ENCODE measurements around the gene WSB1. TPM values are rescaled to one million over a fixed set of nuclear protein-coding genes. Genes with fewer than 3 reads are reported as not detected.

Gene WSB1
- polyA plus RNA-seq, 6 donors from 2014 or later = 188 to 342 (median 263) TPM

- Mint-ChIP-seq H3K4me1 (peaks cover 6 to 15% (median 7%) of the 10 kb centered on the region in 3 donors), H3K36me3 (peaks cover 0 to 4% of the 10 kb centered on the region in 2 donors), H3K4me3 (no peak overlapping the region), H3K27me3 (peaks cover 0 to 13% (median 11%) of the 10 kb centered on the region in 3 donors), H3K27ac (no peak overlapping the region), H3K9me3 (no peaks in the 10 kb centered on the region)
- DNase-seq = no peak
- no peak for ATAC-seq (ENCODE audit: low read depth in 2 of 2)
Measured at GRCh38 chr17:27339836-27340550, 46.1 kb downstream of the WSB1 start.

DNA sequence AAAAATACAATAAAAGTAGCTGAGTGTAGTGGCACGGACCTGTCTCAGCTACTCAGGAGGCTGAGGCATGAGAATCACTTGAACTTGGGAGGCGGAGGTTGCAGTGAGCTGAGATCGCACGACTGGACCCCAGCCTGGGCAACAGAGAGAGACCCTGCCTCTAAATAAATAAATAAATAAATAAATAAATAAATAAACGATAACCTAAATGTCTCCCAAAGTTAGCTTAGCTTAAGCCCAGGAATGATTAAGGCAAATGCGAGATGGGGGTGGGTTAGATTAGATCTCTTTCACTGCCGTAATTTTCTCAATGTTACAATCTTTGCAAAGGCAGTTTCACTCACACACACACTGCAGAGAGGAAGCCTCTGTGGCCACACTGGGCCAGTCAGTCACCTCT, 46.7 kb downstream of the WSB1 start:
- H3K27ac Mint-ChIP-seq = no peak overlapping the region
- peaks cover 0 to 4% of the 10 kb centered on the region in 2 donors for H3K36me3 Mint-ChIP-seq
- ATAC-seq (ENCODE audit: low read depth in 2 of 2) (no peak), DNase-seq (no peak)
- H3K4me3 Mint-ChIP-seq = no peak overlapping the region
- no peaks in the 10 kb centered on the region for H3K9me3 Mint-ChIP-seq
- peaks cover 6 to 15% (median 7%) of the 10 kb centered on the region in 3 donors for H3K4me1 Mint-ChIP-seq
- peaks cover 0 to 13% (median 11%) of the 10 kb centered on the region in 3 donors for H3K27me3 Mint-ChIP-seq

DNA sequence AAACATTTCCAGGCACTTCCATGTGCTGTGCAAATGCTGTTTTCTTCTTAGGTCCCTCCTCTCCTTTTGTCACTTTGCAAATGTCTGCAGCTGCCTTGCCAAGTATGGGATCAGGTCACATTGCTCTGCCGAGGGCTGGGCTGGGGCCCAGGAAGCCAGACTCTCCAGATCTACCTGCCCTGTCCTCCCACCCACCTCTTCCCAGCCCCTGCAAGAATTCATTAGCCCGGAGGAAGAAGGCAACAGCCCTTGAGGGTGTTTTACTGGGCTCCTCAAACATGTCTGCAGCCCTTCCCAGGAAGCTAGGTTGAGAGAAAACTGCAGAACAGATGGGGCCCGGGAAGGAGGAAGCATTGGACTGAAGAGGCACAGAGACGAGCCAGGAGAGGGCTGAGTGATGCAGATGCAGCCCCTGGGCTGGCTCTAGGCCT, 47.1 kb downstream of the WSB1 start:
- peak overlapping the region in 1 of 6 donors; percentile 42 for H3K27ac Mint-ChIP-seq
- H3K4me1 Mint-ChIP-seq = peaks cover 6 to 15% (median 7%) of the 10 kb centered on the region in 3 donors

GRCh38 chr17:27342059-27342458, 48.1 kb downstream of the WSB1 start:
- DNase-seq = no peak
- Mint-ChIP-seq H3K9me3 (no peaks in the 10 kb centered on the region), H3K4me1 (peaks cover 6 to 15% (median 7%) of the 10 kb centered on the region in 3 donors), H3K36me3 (peaks cover 0 to 4% of the 10 kb centered on the region in 2 donors), H3K27ac (peak overlapping the region in 1 of 6 donors; percentile 27), H3K27me3 (peaks cover 0 to 13% (median 11%) of the 10 kb centered on the region in 3 donors), H3K4me3 (peak overlapping the region in 1 of 8 donors; percentile 71)
- no peak for ATAC-seq (ENCODE audit: low read depth in 2 of 2)

More for the DNA sequence above, 47.1 kb downstream of the WSB1 start:
- DNase-seq (no peak), ATAC-seq (ENCODE audit: low read depth in 2 of 2) (no peak)
- no peaks in the 10 kb centered on the region for H3K9me3 Mint-ChIP-seq
- H3K36me3 Mint-ChIP-seq = peaks cover 0 to 4% of the 10 kb centered on the region in 2 donors
- H3K27me3 Mint-ChIP-seq = peaks cover 0 to 13% (median 11%) of the 10 kb centered on the region in 3 donors
- no peak overlapping the region for H3K4me3 Mint-ChIP-seq

- Mint-ChIP-seq H3K4me1 (peaks cover 6 to 20% (median 9%) of the 10 kb centered on the region in 3 donors), H3K36me3 (peaks cover 0 to 4% of the 10 kb centered on the region in 2 donors), H3K9me3 (no peaks in the 10 kb centered on the region), H3K27me3 (peaks cover 0 to 13% (median 11%) of the 10 kb centered on the region in 3 donors), H3K4me3 (no peak overlapping the region), H3K27ac (no peak overlapping the region)
- ATAC-seq (ENCODE audit: low read depth in 2 of 2) (no peak), DNase-seq (no peak)
Measured at GRCh38 chr17:27343294-27343693, 49.4 kb downstream of the WSB1 start.

GRCh38 chr17:27343977-27344607, 50.2 kb downstream of the WSB1 start:
- Mint-ChIP-seq H3K36me3 (peaks cover 0 to 4% of the 10 kb centered on the region in 2 donors), H3K9me3 (no peaks in the 10 kb centered on the region), H3K27ac (peak overlapping the region in 2 of 6 donors; percentile 20 to 52), H3K27me3 (peaks cover 0 to 13% (median 11%) of the 10 kb centered on the region in 3 donors), H3K4me3 (no peak overlapping the region), H3K4me1 (peaks cover 6 to 21% (median 12%) of the 10 kb centered on the region in 3 donors)
- DNase-seq (no peak), ATAC-seq (ENCODE audit: low read depth in 2 of 2) (no peak)

DNA sequence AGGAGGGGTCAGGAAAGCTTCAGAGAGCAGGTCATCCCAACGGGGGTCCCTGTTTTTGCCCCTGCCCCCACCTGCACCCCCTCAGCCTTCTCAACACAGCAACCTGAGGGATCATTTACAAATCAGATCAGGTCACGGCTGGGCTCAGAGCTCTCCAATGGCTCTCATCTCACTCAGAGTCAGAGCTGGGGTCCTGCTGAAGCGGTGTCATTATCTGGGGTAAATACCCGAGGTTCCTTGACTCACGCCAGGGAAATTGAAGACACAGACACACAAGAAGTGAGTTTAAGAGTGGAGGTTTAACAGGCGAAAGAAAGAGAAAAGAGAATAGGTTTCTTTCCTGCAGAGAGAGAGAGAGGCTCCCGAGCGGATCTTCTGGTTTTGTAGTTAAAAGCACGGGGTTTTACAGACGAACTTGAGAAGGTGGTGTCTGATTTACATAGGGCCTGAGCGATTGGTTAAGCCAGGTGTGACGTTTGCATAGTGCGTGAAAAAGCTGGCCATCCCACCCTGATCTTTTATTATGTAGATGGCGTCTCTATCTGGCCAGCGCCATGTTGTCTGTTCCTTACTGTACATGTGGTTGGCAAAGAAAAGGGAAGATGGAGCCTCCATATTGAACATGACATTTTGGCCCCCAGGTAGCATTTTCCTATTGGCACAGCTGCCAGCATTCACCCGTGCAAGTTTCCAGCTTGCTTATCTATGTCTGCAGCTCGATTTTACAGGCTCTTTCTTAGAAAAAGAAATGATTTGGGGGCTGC, 51.4 kb downstream of the WSB1 start:
- Mint-ChIP-seq H3K4me3 (peak overlapping the region in 1 of 8 donors; percentile 57), H3K9me3 (no peaks in the 10 kb centered on the region), H3K4me1 (peaks cover 6 to 16% (median 12%) of the 10 kb centered on the region in 3 donors), H3K27ac (no peak overlapping the region), H3K36me3 (peaks cover 0 to 4% of the 10 kb centered on the region in 2 donors), H3K27me3 (peaks cover 0 to 13% (median 11%) of the 10 kb centered on the region in 3 donors)
- no peak for ATAC-seq (ENCODE audit: low read depth in 2 of 2)
- DNase-seq = no peak

- ATAC-seq (ENCODE audit: low read depth in 2 of 2) = no peak
Measured at GRCh38 chr17:27346228-27346899, 52.5 kb downstream of the WSB1 start.

DNA sequence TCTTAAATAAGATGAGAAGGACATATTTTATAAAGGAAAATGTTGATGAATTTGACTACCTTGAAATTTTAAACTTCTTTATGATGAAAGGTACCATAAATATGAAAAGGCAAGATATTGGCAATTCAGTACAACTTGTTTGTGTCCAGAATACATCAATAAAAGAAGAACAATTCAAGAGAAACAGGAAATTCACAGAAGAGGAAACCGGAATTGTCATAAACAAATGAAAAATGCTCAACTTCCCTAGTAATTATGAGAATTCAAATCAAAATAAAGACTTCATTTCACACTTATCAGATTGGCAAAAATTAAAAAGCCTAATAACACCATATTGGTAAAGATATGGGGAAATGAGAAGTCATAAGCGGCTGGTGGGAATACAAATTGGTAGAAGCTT, 54.3 kb downstream of the WSB1 start:
- Mint-ChIP-seq H3K27me3 (peaks cover 0 to 13% (median 6%) of the 10 kb centered on the region in 3 donors), H3K9me3 (no peaks in the 10 kb centered on the region), H3K36me3 (no peaks in the 10 kb centered on the region), H3K4me3 (peak overlapping the region; percentile 54 to 83 (median 70)), H3K27ac (peak overlapping the region in 3 of 6 donors; percentile 43 to 84 (median 62)), H3K4me1 (peaks cover 12 to 13% (median 12%) of the 10 kb centered on the region in 3 donors)
- no peak for ATAC-seq (ENCODE audit: low read depth in 2 of 2)
- DNase-seq = no peak

More at GRCh38 chr17:27346228-27346899, 52.5 kb downstream of the WSB1 start:
- DNase-seq = no peak
- Mint-ChIP-seq H3K4me1 (peaks cover 6 to 16% (median 12%) of the 10 kb centered on the region in 3 donors), H3K4me3 (no peak overlapping the region), H3K27me3 (peaks cover 0 to 13% (median 11%) of the 10 kb centered on the region in 3 donors), H3K27ac (no peak overlapping the region), H3K9me3 (no peaks in the 10 kb centered on the region), H3K36me3 (peaks cover 0 to 4% of the 10 kb centered on the region in 2 donors)

GRCh38 chr17:27349540-27350021, 55.7 kb downstream of the WSB1 start:
- Mint-ChIP-seq H3K27me3 (peaks cover 0 to 4% (median 0%) of the 10 kb centered on the region in 3 donors), H3K4me1 (peaks cover 18 to 20% (median 19%) of the 10 kb centered on the region in 3 donors), H3K27ac (no peak overlapping the region), H3K4me3 (peak overlapping the region in 4 of 8 donors; percentile 28 to 72 (median 34)), H3K9me3 (no peaks in the 10 kb centered on the region), H3K36me3 (no peaks in the 10 kb centered on the region)
- no peak for ATAC-seq (ENCODE audit: low read depth in 2 of 2)
- DNase-seq = no peak

DNA sequence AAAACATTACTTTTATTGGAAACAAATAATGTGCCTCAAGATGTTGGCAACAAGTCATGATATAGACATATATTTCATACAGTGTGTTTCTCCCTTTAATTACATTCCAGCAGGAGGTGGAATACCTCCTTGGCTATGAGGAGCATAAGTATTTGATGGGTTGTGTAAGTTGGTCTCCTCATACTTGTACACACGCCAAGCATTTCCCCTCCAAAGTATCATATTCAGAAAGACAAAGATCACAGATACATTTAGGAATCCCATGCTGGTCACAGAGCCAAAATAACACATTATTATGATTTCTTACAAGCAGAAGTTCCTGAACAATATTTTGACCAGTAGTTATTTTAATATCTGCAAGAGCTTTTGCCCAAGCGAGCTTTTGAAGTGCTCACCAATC, 57.8 kb downstream of the WSB1 start:
- Mint-ChIP-seq H3K27me3 (no peaks in the 10 kb centered on the region), H3K4me1 (peaks cover 18 to 21% (median 19%) of the 10 kb centered on the region in 3 donors), H3K4me3 (peak overlapping the region in 3 of 8 donors; percentile 42 to 86 (median 86)), H3K27ac (peak overlapping the region in 2 of 6 donors; percentile 16 to 21), H3K9me3 (no peaks in the 10 kb centered on the region), H3K36me3 (no peaks in the 10 kb centered on the region)
- DNase-seq (no peak), ATAC-seq (ENCODE audit: low read depth in 2 of 2) (no peak)

DNA sequence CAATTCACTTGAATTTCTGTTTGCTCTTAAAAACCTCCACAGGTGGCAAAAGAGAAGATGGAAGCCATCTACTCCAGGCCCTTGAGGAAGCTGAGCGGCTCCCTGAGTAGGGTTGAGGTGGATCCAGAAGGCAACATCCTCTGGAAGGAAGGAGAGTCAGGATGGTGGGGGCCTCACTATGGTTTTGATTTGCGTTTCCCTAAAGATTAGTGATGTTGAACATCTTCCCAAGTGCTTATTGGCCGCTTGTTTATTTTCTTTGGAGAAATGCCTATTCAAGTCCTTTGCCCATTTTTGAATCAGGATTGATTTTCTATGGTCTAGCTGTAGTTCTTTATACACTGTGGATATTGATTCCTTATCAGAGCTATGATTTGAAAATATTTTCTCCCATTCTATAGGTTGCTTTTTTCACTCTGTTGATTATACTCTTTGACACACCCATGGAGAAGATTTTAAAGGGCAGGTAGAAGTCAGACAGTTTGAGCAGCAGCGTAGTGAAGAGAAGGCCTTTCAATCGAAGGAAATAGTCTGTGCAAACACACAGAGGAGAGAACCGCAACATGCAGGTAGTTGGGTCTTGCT, 58.6 kb downstream of the WSB1 start:
- Mint-ChIP-seq H3K9me3 (no peaks in the 10 kb centered on the region), H3K4me1 (peaks cover 18 to 21% (median 19%) of the 10 kb centered on the region in 3 donors), H3K4me3 (peak overlapping the region; percentile 41 to 88 (median 83)), H3K36me3 (no peaks in the 10 kb centered on the region), H3K27me3 (no peaks in the 10 kb centered on the region), H3K27ac (peak overlapping the region in 5 of 6 donors; percentile 69 to 96 (median 81))
- ATAC-seq (ENCODE audit: low read depth in 2 of 2) (no peak), DNase-seq (no peak)
